ENCODE results near the gene SH3BP2. TPM values are rescaled to one million over a fixed set of nuclear protein-coding genes. Genes with fewer than 3 reads are reported as not detected.

The SH3BP2 gene
- polyA plus RNA-seq, 1 of the 3 experiments (the other 2 are of a cell fraction), result 25.2 TPM

- TF ChIP-seq MXI1 (IDR thresholded peaks at IDR 0.05; ENCODE audit: low read depth, low read length), result no peak
Observed at GRCh38 chr4:2819244-2820215, 26.6 kb downstream of the SH3BP2 start (continued).

- ChIA-PET POLR2A (interaction anchor here (0.6 to 0.9 kb wide), 2 partner anchors 64 to 354 kb away, joined by 3 to 4 read pairs; partner anchors contain the start of gene TNIP2), CTCF (interaction anchor here (2.3 kb wide), 1 partner anchor 15 kb away, joined by 7 read pairs; no protein-coding TSS in a partner anchor)
- no peak for DNase-seq
- Histone ChIP-seq H3K36me3 (replicated peaks in 1 of 2; ENCODE audit: control insufficient read depth in 1 of 2, insufficient read depth in 2 of 2, low read length in 1 of 2) (peaks cover 5% of the 10 kb centered on the region in 2 experiments), H2AFZ (ENCODE audit: low read depth) (no peak overlapping the region), H3F3A (replicated peaks; ENCODE audit: insufficient read depth) (peaks cover 4% of the 10 kb centered on the region), H3K4me2 (no peak overlapping the region), H3K9ac (no peak overlapping the region), H3K79me2 (ENCODE audit: insufficient read depth) (peaks cover 25% of the 10 kb centered on the region), H3K9me2 (no peaks in the 10 kb centered on the region), H3K27ac (ENCODE audit: low read depth in 2 of 2, low read length in 1 of 2) (no peak overlapping the region), H3K9me3 (peaks cover 5% of the 10 kb centered on the region; the same call in 1 of the 2 replicates), H3K4me3 (ENCODE audit: low read depth in 2 of 2, low read length in 1 of 2) (no peak overlapping the region), H3K4me1 (ENCODE audit: control insufficient read depth in 1 of 2, insufficient read depth in 2 of 2, low read depth in 1 of 2, low read length in 1 of 2) (peaks cover 0 to 12% of the 10 kb centered on the region in 2 experiments; a peak in 1 of 4 replicates), H3K27me3 (ENCODE audit: insufficient read depth) (no peaks in the 10 kb centered on the region), H4K20me1 (ENCODE audit: insufficient read depth) (no peaks in the 10 kb centered on the region)
- WGBS (ENCODE audit: low lambda C conversion rate), result 90% methylated on average over 11 of the region's 13 CpGs
- no peak for TF ChIP-seq FOXJ3 (CRISPR knock-in tag; IDR thresholded peaks at IDR 0.05)
- TF ChIP-seq REST (IDR thresholded peaks at IDR 0.05; ENCODE audit: low read depth, low read length), result no peak
- TF ChIP-seq CTCF (IDR thresholded peaks at IDR 0.05), result no peak
- no peak for TF ChIP-seq USF2 (IDR thresholded peaks at IDR 0.05; ENCODE audit: borderline replicate concordance, low read depth, low read length)
- TF ChIP-seq TCF12 (IDR thresholded peaks at IDR 0.05), result no peak
- no peak for TF ChIP-seq GABPA (IDR thresholded peaks at IDR 0.05; ENCODE audit: low read depth)
- no peak for TF ChIP-seq NFIC (IDR thresholded peaks at IDR 0.05; ENCODE audit: borderline replicate concordance)
- TF ChIP-seq EP300 (IDR thresholded peaks at IDR 0.05; ENCODE audit: borderline replicate concordance in 1 of 2, low read depth in 1 of 2, low read length in 1 of 2), result no peak
- no peak for TF ChIP-seq NRF1 (IDR thresholded peaks at IDR 0.05; ENCODE audit: low read depth, low read length)
- TF ChIP-seq JUND (IDR thresholded peaks at IDR 0.05), result no peak
- no peak for TF ChIP-seq TEAD4 (IDR thresholded peaks at IDR 0.05; ENCODE audit: borderline replicate concordance, insufficient read depth)
- no peak for TF ChIP-seq PBX3 (IDR thresholded peaks at IDR 0.05)
- TF ChIP-seq RXRA (IDR thresholded peaks at IDR 0.05; ENCODE audit: borderline replicate concordance, low read depth), result no peak
- no peak for TF ChIP-seq IRF3 (IDR thresholded peaks at IDR 0.05; ENCODE audit: low read depth, low read length)
- no peak for TF ChIP-seq RFX5 (IDR thresholded peaks at IDR 0.05; ENCODE audit: low read length)
Observed at GRCh38 chr4:2820216-2820982, 27.5 kb downstream of the SH3BP2 start.

Data from SK-N-SH (cell line).